Stimulated activated CD8-positive, alpha-beta memory T cell treated with anti-CD3 and anti-CD28 coated beads, Interleukin-12 subunit alpha, Interleukin-12 subunit beta, amount 100 ng/mL, for 24 hours (primary cell): ENCODE data around the gene CCDC78.
"Not testable (repeated sequence)": the region's sequence is repeated elsewhere in the genome, so short reads cannot be mapped to it uniquely, and the experiment has no call there.

Experiments used
- DNase-seq: peaks from one replicate; pipeline ENCODE4 v3.0.0-alpha.2; 2020; ENCODE audit errors: extremely low read depth

CCDC78 gene

GRCh38 chr16:760545-761343 lies 34.5 kb upstream of the CCDC78 start, which contains the start of gene MSLN:
TSS of gene MSLN (plus strand) at chr16:760734. CDS start at chr16:762681, 1,947 bp downstream.
- no peak for DNase-seq

DNA sequence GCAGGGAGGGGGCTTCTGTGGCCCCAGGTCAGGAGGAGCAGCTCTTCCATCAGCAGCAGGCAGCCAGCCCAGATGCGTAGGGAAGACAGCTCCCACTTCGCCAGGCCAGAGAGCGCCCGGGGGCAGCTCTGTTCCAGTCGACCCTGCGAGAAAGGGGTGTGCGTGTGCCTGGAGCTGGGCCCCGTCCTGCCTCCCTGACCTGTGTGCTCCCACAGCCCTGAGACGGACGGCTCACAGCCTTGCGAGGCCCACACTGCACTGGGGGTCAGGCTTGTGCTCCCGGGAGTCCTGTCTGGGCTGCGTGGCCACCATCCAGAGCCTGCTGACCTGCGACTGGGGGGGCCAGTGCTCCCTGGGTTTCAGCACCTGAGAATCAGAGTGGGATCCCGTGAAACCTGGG lies 33.8 kb upstream of the CCDC78 start:
- DNase-seq, result no peak

- no peak for DNase-seq
Observed at GRCh38 chr16:759110-759910, 33.1 kb upstream of the CCDC78 start.

DNA sequence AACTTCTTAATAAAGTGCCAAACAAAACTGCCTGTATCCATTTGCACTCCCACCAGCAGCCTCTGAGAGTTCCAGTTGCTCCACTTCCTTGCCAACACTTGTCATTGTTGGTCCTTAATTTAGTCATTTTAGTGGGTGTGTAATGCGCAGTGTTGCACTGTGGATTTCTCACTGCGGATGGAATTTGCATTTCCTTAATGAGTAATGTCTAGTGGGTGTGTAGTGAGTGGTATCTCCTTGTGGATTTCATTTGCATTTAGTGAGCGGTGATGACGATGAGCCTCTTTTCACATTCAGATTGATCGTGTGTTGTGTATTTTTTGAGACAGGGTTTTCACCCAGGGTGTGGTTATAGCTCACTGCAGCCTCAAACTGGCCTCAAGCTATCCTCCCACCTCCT lies 30.2 kb upstream of the CCDC78 start:
- DNase-seq, result no peak

DNA sequence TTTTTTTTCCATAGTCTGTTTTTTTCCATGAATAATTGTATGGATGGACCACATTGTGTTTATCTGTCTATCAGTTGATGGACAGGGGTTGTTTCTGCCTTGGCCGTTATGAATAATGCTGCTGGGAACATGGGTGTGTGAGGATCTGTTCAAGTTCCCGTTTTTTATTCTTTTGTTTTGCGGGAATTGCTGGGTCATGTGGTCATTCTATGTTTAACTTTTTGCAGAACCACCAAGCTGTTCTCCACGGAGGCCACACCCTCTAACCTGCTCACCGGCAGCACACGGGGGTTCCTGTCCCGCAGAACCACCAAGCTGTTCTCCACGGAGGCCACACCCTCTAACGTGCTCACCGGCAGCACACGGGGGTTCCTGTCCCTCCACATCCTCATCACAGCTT lies 28.4 kb upstream of the CCDC78 start:
- DNase-seq, result no peak

DNA sequence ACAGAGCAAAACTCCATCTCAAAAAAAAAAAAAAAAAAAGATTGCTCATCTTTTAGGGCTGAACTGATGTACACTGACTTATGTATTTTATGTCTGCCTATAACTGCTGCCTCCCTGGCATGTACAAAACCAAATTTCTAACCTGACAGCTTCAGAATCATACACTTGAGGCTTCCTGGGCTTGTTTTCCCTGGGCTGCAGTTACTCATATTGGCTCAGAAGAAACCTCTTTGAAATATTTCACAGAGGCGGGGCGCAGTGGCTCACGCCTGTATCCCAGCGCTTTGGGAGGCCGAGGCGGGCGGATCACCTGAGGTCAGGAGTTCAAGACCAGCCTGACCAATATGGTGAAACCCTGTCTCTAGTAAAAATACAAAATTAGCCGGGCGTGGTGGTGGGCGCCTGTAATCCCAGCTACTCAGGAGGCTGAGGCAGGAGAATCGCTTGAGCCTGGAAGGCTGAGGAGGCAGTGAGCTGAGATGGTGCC lies 27.9 kb upstream of the CCDC78 start:
- not testable (repeated sequence) for DNase-seq

DNA sequence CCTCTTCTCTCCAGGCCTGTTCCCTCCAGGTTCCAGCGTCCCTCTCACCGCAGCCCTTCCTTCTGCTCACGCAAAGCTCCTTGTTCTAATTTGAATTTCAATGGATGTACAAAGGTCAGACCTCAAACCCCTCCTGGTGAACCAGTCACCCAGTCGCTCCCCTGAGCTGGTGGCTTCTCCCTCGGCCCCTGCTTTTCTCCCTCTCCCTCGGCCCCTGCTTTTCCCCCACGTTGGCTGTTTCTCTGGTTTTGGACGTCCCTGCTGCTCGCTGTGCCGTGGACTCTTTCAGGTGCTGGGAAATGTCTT lies 25.7 kb upstream of the CCDC78 start:
- no peak for DNase-seq

DNA sequence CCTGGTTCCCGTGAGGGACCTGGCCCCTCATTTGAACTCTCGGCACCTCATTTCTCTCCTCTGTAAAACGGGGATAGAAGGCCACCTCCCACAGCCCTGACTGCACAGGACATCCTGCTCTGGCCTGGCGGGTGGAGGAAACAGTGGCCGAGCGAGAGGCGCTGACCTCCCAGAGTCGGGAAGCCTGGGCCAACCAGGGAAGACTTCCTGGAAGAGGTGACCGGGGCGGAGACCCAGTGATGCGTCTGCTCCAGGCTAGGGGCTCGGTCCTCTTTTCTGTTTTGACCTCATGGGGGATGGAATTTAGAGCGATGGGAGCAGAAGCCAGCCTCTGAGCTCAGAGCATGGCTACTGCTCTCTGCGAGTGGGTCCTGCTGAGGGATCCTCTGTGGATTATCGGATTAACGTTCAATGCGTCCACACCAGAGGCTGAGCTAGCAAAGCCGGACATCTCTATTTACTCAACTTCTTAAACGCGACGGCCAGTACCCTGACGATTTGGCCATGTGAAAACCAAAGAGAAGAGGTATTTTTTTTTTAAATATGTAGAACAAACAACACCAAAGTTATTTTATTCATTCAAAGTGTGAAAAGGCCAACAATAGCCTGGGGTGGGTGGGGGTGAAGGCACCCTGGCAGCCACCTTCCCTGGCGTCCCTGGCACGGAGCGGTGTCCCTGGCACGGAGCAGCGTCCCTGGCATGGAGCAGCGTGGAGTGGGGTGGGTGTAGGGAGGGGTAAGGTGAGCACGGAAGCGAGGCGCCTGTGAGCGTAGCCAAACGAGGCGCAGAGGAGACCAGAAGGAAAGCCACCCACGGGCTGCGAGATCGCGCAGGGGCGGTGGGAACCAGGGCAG lies 25.1 kb upstream of the CCDC78 start:
- no peak for DNase-seq

DNA sequence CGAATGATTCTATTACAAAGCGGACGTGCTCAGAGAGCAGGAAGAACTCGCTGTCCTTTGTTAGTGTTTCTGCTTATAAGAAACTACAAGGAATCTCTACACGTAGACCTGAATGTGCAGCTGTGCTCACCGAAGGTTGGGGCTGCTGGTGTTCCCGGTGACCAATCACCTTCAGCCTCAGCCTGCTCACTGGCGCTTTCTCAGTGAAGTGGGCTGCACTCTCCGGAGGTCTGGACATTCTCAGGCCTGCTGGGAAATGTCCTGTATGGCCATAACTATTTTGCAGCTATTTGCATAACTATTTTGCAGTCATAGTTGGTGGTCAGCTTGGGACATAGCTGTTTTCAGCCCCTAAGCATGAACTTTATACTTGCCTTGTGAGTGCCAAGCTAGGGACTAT lies 24.2 kb upstream of the CCDC78 start:
- DNase-seq, result no peak

DNA sequence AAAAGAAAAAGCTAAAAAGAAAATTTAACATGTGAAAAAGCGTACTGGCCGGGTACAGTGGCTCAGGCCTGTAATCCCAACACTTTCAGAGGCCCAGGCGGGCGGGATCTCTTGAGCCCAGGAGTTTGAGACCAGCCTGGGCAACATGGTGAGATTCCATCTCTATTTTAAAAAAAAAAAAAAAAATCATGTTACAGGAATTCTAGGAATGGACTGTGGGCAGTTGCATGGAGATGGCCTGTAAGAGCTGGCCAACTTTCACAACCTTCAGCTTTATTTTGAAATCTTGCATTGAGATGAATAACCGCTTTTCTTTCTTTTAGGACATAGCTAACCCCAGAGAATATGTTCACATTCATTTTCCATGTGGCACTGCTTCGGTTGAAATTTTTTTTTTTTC lies 22.8 kb upstream of the CCDC78 start:
- no peak for DNase-seq

- DNase-seq, result no peak
Observed at GRCh38 chr16:747978-748746, 21.9 kb upstream of the CCDC78 start.

GRCh38 chr16:746637-747036 lies 20.4 kb upstream of the CCDC78 start:
- DNase-seq, result no peak

DNA sequence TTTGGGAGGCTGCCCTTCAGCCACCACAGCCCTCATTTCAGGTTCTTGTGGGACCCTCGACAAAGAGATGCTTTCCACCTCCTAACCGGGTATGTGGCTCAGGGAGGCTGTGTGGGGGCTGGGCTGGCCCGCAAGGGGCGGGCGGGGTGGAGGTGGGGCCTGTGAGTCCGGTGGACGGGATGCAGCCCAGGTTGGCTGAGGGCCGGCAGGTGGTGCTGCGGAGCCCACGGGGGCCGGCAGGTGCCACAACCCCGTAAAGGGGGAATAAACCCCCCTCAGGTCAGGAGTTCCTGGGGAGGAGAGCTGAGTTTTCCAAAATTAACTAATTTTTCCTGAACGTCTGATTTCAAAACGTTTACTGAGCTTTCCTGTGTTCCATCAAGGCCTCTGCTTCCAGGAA lies 19.5 kb upstream of the CCDC78 start:
- no peak for DNase-seq

- DNase-seq, result no peak
Observed at GRCh38 chr16:743794-744500, 17.7 kb upstream of the CCDC78 start.

DNA sequence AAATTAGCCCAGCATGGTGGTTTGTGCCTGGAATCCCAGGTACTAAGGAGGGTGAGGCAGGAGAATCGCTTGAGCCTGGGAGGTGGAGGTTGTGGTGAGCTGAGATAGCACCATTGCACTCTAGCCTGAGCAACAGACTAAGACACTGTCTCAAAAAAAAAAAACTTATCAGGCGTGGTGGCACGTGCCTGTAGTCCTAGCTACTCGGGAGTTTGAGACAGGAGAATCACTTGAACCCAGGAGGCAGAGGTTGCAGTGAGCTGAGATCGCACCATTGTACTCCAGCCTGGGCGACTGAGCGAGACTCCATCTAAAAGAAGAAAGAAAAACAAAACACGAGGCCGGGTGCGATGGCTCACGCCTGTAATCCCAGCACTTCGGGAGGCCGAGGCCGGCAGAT lies 16.7 kb upstream of the CCDC78 start:
- DNase-seq, result not testable (repeated sequence)

DNA sequence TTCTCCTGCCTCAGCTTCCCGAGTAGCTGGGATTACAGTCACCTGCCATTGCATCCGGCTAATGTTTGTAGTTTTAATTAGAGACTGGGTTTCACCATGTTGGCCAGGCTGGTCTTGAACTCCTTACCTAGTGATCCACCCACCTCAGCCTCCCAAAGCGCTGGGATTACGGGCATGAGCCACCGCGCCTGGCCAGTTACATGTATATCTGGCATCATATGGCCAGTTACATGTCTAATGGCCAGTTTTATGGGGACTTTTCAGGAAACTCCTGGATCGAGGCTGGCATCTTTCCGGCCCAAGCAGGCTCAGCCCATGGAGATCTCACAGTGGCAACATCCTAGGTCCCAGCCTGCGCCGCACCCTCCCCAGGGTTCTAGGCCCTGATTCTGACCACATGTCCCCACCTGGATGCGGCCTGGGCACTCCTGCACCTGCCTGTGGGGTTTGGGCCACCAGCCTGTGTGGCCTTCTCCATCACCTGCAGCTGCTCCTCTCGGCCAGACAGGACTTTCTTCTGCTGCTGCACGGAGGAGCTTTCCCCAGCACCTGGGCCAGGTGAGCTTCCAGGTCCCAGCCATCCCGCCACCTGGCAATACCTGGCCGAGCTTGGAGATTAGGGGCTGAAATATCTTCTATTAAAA lies 15.9 kb upstream of the CCDC78 start:
- no peak for DNase-seq

DNA sequence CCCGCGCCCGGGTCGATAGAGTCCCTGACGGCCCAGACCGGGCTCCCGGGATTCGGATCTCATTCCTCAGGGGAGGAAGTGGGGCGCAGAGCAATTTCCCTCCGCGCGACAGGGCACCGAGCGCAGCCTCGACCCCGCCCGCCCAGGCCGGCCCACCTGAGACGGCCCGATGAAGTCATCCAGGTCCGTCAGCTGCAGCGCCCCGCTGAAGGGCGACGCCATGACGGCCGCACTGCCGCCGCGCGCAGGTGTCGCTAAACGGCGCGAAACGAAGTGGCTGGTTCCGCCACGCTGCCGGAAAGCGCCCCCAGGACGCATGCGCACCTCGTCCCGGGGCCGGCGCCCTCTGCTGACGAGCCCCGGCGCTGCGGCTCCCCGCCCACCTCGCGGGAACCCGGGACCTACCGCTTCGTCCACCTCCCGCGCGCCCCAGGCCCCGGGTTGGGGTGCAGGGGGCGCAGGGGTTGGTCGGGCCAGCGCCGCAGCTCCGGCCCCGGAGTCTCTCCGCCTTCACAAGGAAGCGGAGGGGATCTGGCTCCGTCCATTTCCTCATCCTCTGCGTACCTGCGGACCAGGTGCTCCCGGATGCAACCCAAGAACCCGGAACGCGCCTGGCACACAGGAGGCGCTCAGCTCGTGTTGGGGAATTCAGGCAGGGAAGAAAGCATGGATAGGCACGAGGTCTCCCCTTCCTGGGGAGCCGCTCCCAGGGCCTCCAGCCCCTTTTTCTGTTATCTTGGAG lies 14.7 kb upstream of the CCDC78 start, which contains the start of gene CIAO3:
Gene CIAO3 (minus strand): TSS at position 234 of the 742 bp plus-strand sequence. CDS start 12 bp downstream, at position 222.
- DNase-seq, result peak; percentile 78

GRCh38 chr16:740459-740763 lies 14.2 kb upstream of the CCDC78 start:
- no peak for DNase-seq
